Transverse colon (tissue), 4 donors: Measurements from ENCODE around the gene HCAR1. TPM values are rescaled to one million over a fixed set of nuclear protein-coding genes. Genes with fewer than 3 reads are reported as not detected.
"Not testable (repeated sequence)": the region's sequence is repeated elsewhere in the genome, so short reads cannot be mapped to it uniquely, and the experiment has no call there.

ENCODE experiments used
- DNase-seq: peaks from one replicate; pipeline ENCODE4 v3.0.0-alpha.2; 2019
- H3K27ac ChIP-seq, 4 donors: fragments of 200-600 bp; sonication (generic); 2 replicates each; pipeline ENCODE4 v1.5.1; 2016 to 2018; ENCODE audit warnings: inconsistent platforms in 4 of 4
- H3K27me3 ChIP-seq: fragments of 200-600 bp; sonication (generic); 2 replicates; pipeline ENCODE4 v1.5.1; 2017; ENCODE audit warnings: inconsistent platforms
- H3K36me3 ChIP-seq, 4 donors: fragments of 200-600 bp; sonication (generic); 2 replicates each; pipeline ENCODE4 v1.5.1; 2017 to 2019; ENCODE audit warnings: inconsistent platforms in 4 of 4
- H3K4me1 ChIP-seq, 4 donors: fragments of 200-600 bp; sonication (generic); 2 replicates each; pipeline ENCODE4 v1.5.1; 2017 to 2020; ENCODE audit warnings: inconsistent platforms in 4 of 4
- H3K4me3 ChIP-seq, 4 donors: fragments of 200-600 bp; sonication (generic); 1 replicate in 1 of 4; 2 replicates in 3 of 4; pipeline versions ENCODE4 v1.5.1 to v1.6.1; 2017 to 2019; ENCODE audit warnings: inconsistent platforms in 4 of 4
- H3K9me3 ChIP-seq, 2 donors: fragments of 200-600 bp; sonication (generic); 2 replicates each; pipeline ENCODE4 v1.5.1; 2017 to 2019; ENCODE audit warnings: inconsistent platforms in 2 of 2
- EP300 ChIP-seq: sonication (generic); formaldehyde crosslinking; IDR thresholded peaks from one replicate; pipeline ENCODE4 v1.6.1; 2017; ENCODE audit warnings: antibody characterized with exemption, low read depth
- POLR2A ChIP-seq: fragments of 450-650 bp; IDR thresholded peaks from one replicate; pipeline ENCODE4 v1.6.1; 2016; ENCODE audit warnings: antibody characterized with exemption, mild to moderate bottlenecking, moderate library complexity
- POLR2AphosphoS5 ChIP-seq, 3 donors: sonication (generic); formaldehyde crosslinking; IDR thresholded peaks; one replicate each; pipeline ENCODE4 v1.6.1; 2016; ENCODE audit warnings: antibody characterized with exemption in 3 of 3
- WGBS, 2 donors: methylation state at CpG; one replicate each; pipeline ENCODE4 v1.1.5; 2018; ENCODE audit warnings: low coverage in 1 of 2; 5-methylcytosine and 5-hydroxymethylcytosine counted together
- in situ Hi-C, 4 donors: fragments of 200-750 bp; cut with MboI; loops; one replicate each; pipeline versions ENCODE4 v1.15.0 to v1.15.1; 2017; ENCODE audit warnings: low sequenced_read_pairs in 3 of 4, low pct_ligation_motif_present in 1 of 4, low pct_unique_long_range_greater_than_20kb in 1 of 4
- intact Hi-C: fragments of 100-400 bp; cut with DNase I; formaldehyde crosslinking; loops from one replicate; pipeline ENCODE4 v1.15.1; 2023; ENCODE audit warnings: low total_unique reads
- total RNA-seq, 4 donors: library from RNA; depleted of rRNA; stranded (reverse); fragments of >200 nt; gene quantifications; one replicate each; pipeline ENCODE4 v1.1.0, GENCODE V29; 2016
- TF ChIP-seq, protein P1 (sequence below), 5 experiments: fragments of 200-600 bp in 3 of 5; fragments of 450-650 bp in 2 of 5; sonication (generic) in 3 of 5; IDR thresholded peaks; 1 replicate in 2 of 5; 2 replicates in 3 of 5; pipeline ENCODE4 v1.5.1; 2016 to 2017; ENCODE audit warnings: antibody characterized with exemption in 5 of 5, inconsistent platforms in 3 of 5, mild to moderate bottlenecking in 2 of 5, moderate library complexity in 1 of 5

HCAR1 gene
- total RNA-seq, 4 donors from 2014 or later: 0.16 TPM; not detected in 3

DNA sequence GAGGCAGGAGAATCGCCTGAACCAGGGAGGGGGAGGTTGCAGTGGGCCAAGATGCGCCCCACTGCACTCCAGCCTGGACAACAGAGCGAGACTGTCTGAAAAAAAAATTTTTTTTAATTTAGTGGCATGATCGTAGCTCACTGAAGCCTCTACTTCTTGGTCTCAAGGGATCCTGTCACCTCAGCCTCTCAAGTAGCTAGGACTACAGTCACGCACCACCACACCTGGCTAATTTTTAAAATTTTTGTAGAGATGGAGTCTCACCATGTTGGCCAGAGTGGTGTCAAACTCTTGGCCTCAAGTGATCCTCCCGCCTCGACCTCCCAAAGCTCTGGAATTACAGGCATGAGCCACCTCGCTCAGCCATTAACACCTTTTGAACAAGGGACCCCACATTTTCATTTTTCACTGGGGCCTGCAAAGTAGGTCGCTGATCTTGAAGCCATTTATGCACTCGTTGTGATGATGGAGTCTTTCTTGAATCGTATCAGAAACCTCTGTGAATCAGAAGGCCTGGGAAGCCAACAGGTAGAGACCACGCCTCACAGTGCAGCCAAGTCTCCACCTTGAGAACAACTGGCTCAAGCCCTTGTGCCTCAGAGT lies 5.9 kb downstream of the HCAR1 start:
- no peak overlapping the region for H3K4me3 ChIP-seq
- intact Hi-C loops: no loop called here
- DNase-seq: no peak
- no peak overlapping the region for H3K27ac ChIP-seq
- no peaks in the 10 kb centered on the region for H3K9me3 ChIP-seq
- WGBS, 2 donors: 91 to 92% methylated on average over 5 to 12 of the region's 12 CpGs
- no peaks in the 10 kb centered on the region for H3K27me3 ChIP-seq
- H3K36me3 ChIP-seq: no peaks in the 10 kb centered on the region
- no peaks in the 10 kb centered on the region for H3K4me1 ChIP-seq
- in situ Hi-C loops: no loop called here
- TF ChIP-seq EP300 (no peak), POLR2AphosphoS5 (IDR thresholded peaks at IDR 0.05) (no peak), POLR2A (no peak)
- TF ChIP-seq, protein P1, sequence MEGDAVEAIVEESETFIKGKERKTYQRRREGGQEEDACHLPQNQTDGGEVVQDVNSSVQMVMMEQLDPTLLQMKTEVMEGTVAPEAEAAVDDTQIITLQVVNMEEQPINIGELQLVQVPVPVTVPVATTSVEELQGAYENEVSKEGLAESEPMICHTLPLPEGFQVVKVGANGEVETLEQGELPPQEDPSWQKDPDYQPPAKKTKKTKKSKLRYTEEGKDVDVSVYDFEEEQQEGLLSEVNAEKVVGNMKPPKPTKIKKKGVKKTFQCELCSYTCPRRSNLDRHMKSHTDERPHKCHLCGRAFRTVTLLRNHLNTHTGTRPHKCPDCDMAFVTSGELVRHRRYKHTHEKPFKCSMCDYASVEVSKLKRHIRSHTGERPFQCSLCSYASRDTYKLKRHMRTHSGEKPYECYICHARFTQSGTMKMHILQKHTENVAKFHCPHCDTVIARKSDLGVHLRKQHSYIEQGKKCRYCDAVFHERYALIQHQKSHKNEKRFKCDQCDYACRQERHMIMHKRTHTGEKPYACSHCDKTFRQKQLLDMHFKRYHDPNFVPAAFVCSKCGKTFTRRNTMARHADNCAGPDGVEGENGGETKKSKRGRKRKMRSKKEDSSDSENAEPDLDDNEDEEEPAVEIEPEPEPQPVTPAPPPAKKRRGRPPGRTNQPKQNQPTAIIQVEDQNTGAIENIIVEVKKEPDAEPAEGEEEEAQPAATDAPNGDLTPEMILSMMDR (IDR thresholded peaks at IDR 0.05): no peak

DNA sequence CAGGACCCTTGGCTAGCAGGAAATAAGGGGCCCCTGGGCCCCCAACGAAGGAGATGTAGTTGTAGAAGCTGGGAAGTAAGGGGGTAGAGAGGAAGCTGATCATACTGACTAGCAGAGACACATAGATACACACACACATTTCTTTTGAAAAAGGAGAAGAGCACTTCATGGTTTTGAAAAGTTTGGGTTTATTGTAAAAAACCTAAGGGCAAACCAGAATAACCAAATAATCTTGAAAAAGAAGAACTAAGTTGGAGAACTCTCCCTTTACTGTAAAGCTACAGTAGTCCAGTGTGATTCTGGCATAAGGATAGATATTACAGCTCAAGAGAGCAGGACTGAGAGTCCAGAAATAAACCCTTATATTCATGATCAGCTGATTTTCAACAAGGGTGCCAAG lies 8.3 kb downstream of the HCAR1 start:
- no peaks in the 10 kb centered on the region for H3K9me3 ChIP-seq
- no peaks in the 10 kb centered on the region for H3K36me3 ChIP-seq
- TF ChIP-seq POLR2AphosphoS5 (IDR thresholded peaks at IDR 0.05) (no peak), EP300 (no peak), POLR2A (no peak)
- TF ChIP-seq, protein P1 (IDR thresholded peaks at IDR 0.05): no peak
- whole genome bisulfite sequencing, 2 donors: 47 to 80% methylated on average over 1 of the region's 1 CpG
- H3K27ac ChIP-seq: no peak overlapping the region
- no peak overlapping the region for H3K4me3 ChIP-seq
- no peak for DNase-seq
- in situ Hi-C loops: no loop called here
- H3K4me1 ChIP-seq: no peaks in the 10 kb centered on the region
- intact Hi-C loops: no loop called here
- no peaks in the 10 kb centered on the region for H3K27me3 ChIP-seq

DNA sequence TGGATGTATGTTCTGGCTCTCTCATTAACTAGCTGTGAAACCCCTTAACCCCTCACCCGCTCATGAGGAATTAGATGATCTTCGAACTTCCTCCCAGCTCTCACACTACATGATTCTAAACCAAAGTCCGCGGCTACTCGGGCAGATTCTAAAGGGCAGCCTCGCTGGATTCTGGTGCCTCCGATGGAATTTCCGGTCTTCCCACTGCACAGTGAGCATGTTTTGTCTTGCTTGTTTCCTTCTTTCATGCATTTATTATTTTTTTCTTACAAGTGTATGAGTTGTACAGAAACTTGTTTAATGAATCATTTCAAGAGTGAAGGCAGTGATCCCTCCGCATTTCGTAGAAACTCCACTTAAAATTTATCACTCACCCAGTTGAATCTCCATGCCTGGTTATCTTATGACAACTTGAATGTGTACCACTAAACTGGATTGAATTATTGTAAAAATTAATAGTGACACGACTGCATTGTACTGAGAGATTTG lies 9.5 kb downstream of the HCAR1 start:
- TF ChIP-seq EP300 (no peak), POLR2A (no peak), POLR2AphosphoS5 (IDR thresholded peaks at IDR 0.05) (no peak)
- TF ChIP-seq, protein P1 (IDR thresholded peaks at IDR 0.05): no peak
- no peak overlapping the region for H3K4me3 ChIP-seq
- intact Hi-C loops: no loop called here
- in situ Hi-C loops: no loop called here
- no peak overlapping the region for H3K27ac ChIP-seq
- no peaks in the 10 kb centered on the region for H3K36me3 ChIP-seq
- H3K9me3 ChIP-seq: no peaks in the 10 kb centered on the region
- no peaks in the 10 kb centered on the region for H3K4me1 ChIP-seq
- no peaks in the 10 kb centered on the region for H3K27me3 ChIP-seq
- no peak for DNase-seq
- WGBS, 2 donors: 64 to 65% methylated on average over 9 to 11 of the region's 11 CpGs

DNA sequence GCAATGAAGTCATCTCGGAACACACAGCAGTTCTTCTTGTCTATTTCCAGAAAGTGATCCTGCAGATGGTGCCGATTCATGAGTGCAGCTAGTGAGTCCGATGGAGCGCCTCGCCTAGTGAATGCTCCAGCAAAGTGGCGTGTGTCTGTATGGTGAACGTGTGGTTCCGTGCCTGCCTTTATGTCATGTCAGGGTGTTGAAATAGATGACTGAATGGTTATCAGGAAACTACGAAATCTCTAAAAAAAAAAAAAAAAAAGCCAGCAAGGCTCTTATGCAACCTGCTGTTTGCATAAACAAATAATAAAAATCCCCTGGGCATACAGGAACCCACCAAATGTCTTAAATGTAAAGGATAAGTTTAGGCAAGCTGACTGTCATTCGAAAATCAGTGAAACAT lies 14.0 kb downstream of the HCAR1 start, which contains the start of gene HCAR3:
HCAR3 (minus strand) TSS at position 154 of the 400 bp plus-strand sequence; CDS start at position 80, 74 bp downstream.
- H3K27me3 ChIP-seq, H3K4me3 ChIP-seq, H3K9me3 ChIP-seq, H3K4me1 ChIP-seq, H3K36me3 ChIP-seq, in situ Hi-C loops, H3K27ac ChIP-seq, DNase-seq: not testable (repeated sequence)
- intact Hi-C loops: loop anchor here (10.0 kb wide), 1 partner anchor 722 kb away; no protein-coding TSS in a partner anchor
- 69% methylated on average over 10 of the region's 10 CpGs; no CpG with 5 or more reads in 1 of the 2 donors for WGBS, 2 donors

DNA sequence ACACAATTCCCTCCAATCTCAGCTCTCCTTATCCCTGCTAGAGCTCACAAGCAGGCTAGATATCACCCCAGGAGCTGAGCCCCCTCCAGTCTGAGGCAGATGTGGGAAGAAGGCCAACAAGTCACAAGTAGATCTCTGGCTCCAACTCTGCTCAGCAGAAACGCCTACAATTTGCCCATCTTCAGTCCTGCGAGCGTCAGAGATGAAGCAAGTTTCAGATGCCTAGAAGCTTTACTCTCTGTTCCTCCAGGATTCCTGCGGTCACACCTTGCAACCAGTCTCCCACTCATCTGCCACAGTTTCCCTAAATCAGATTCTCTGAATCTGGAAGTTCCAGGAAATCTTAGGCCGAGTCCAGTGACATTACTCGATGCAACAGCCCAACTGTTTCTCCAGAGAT lies 15.4 kb downstream of the HCAR1 start:
- 87% methylated on average over 6 of the region's 6 CpGs; no CpG with 5 or more reads in 1 of the 2 donors for WGBS, 2 donors
- in situ Hi-C loops, H3K36me3 ChIP-seq, H3K4me3 ChIP-seq, H3K9me3 ChIP-seq, H3K27me3 ChIP-seq, DNase-seq, H3K4me1 ChIP-seq, H3K27ac ChIP-seq: not testable (repeated sequence)
- intact Hi-C loops: loop anchor here (10.0 kb wide), 1 partner anchor 720 kb away; no protein-coding TSS in a partner anchor

DNA sequence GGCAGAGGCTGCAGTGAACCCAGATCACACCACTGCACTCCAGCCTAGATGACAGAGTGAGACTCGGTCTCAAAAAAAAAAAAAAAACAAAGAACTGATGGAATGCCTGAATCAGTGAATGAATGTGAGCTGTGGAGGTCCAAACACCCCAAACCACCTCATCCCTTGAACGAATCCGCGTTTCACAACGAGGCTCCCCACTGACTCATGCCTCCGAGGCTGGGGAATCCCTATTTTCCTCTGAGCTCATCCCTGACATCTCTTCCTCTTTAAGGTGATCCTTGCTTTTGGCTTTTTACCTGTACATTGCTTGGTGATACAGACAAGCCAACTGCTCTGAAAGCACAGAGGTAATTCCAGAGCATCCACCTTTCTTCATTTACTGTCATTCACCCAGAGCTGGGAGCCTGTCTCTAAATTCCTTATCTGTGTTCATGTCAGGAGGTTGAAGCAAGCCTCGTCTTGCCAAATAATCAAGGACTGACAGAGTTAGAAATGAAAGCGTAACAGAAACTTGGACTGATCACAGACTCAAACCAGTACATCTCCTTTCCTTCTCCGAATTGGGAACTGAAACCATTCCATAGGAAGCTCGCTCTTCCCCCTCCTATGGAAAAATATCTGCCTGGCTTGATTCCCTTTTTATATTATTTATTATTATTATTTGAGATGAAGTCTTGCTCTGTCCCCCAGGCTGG lies 17.0 kb downstream of the HCAR1 start:
- DNase-seq, H3K27me3 ChIP-seq, in situ Hi-C loops, H3K4me1 ChIP-seq, H3K4me3 ChIP-seq, H3K36me3 ChIP-seq, H3K9me3 ChIP-seq, H3K27ac ChIP-seq: not testable (repeated sequence)
- intact Hi-C loops: loop anchor here (10.0 kb wide), 1 partner anchor 719 kb away; no protein-coding TSS in a partner anchor
- WGBS, 2 donors: 61 to 69% methylated on average over 3 to 5 of the region's 10 CpGs

DNA sequence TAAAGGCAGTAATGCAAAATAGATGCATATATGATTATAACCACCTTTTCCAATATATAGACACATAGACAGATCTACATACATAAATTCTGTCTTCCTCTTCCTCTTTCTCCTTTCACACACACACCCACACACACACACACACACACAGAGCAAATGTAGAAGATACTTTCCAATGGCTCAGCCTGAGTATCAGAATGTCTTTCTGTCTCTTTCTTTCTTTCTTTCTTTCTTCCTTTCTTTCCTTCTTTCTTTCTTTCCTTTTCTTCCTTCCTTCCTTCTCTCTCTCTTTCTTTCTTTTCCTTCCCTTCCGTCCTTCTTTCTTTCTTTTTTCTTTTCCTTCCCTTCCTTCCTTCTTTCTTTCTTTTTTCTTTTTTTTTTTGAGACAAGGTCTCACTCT lies 19.4 kb downstream of the HCAR1 start:
- H3K36me3 ChIP-seq, H3K27ac ChIP-seq, DNase-seq, H3K4me1 ChIP-seq, H3K9me3 ChIP-seq, in situ Hi-C loops, H3K4me3 ChIP-seq, H3K27me3 ChIP-seq: not testable (repeated sequence)
- 71 to 81% methylated on average over 1 of the region's 1 CpG for WGBS, 2 donors
- intact Hi-C loops: loop anchor here (10.0 kb wide), 1 partner anchor 716 kb away; no protein-coding TSS in a partner anchor
